Upper lobe of left lung (tissue), 6 donors: ENCODE measurements around the gene PLEKHG4B. TPM values are rescaled to one million over a fixed set of nuclear protein-coding genes. Genes with fewer than 3 reads are reported as not detected.
A peak's percentile ranks its signal among the peaks of the same experiment; 100 is the strongest.
"Not testable (repeated sequence)": the region's sequence is repeated elsewhere in the genome, so short reads cannot be mapped to it uniquely, and the experiment has no call there.

Experiments used
- ATAC-seq, 2 donors: fragments of 200-7000 bp; cut with Tn5 transposase; one replicate each; pipeline ENCODE4 v1.9.1; 2022; ENCODE audit warnings: mild to moderate bottlenecking in 2 of 2, moderate library complexity in 2 of 2; ENCODE audit not compliant: low FRiP score in 2 of 2
- DNase-seq, 2 donors: peaks; one replicate each; pipeline ENCODE4 v3.0.0-alpha.2; 2019 to 2020
- H3K27ac ChIP-seq, 4 donors: fragments of 200-600 bp; sonication (generic); one replicate each; pipeline ENCODE4 v1.5.1; 2016 to 2019
- H3K27me3 ChIP-seq, 4 donors: fragments of 200-600 bp; sonication (generic); one replicate each; pipeline ENCODE4 v1.5.1; 2017 to 2019
- H3K36me3 ChIP-seq, 4 donors: fragments of 200-600 bp; sonication (generic); one replicate each; pipeline ENCODE4 v1.5.1; 2016 to 2019
- H3K4me1 ChIP-seq, 4 donors: fragments of 200-600 bp; sonication (generic); one replicate each; pipeline ENCODE4 v1.5.1; 2018 to 2019
- H3K4me3 ChIP-seq, 4 donors: fragments of 200-600 bp; sonication (generic); one replicate each; pipeline ENCODE4 v1.5.1; 2017 to 2019; ENCODE audit warnings: mild to moderate bottlenecking in 2 of 4, moderate library complexity in 1 of 4
- H3K9me3 ChIP-seq, 4 donors: fragments of 200-600 bp; sonication (generic); one replicate each; pipeline ENCODE4 v1.5.1; 2018 to 2019
- EP300 ChIP-seq, 4 donors: sonication (generic); formaldehyde crosslinking; IDR thresholded peaks; one replicate each; pipeline ENCODE4 v1.5.1; 2017; ENCODE audit warnings: antibody characterized with exemption in 4 of 4, control low read depth in 2 of 4
- POLR2A ChIP-seq, 4 donors: fragments of 450-650 bp; IDR thresholded peaks; one replicate each; pipeline ENCODE4 v1.5.1; 2016 to 2017; ENCODE audit warnings: antibody characterized with exemption in 4 of 4, mild to moderate bottlenecking in 2 of 4
- POLR2AphosphoS5 ChIP-seq, 2 donors: sonication (generic); formaldehyde crosslinking; IDR thresholded peaks; one replicate each; pipeline ENCODE4 v1.5.1; 2017; ENCODE audit warnings: antibody characterized with exemption in 2 of 2
- WGBS, 2 donors: methylation state at CpG; one replicate each; pipeline ENCODE4 v1.1.5; 2017 to 2018; 5-methylcytosine and 5-hydroxymethylcytosine counted together
- total RNA-seq, 6 donors: library from RNA; depleted of rRNA in 4 of 6; stranded (reverse); fragments of >200 nt in 4 of 6; gene quantifications; one replicate each; pipeline versions ENCODE4 v1.1.0 to v1.2.1, GENCODE V29; 2016 to 2021
- TF ChIP-seq, protein P1 (sequence below), 6 experiments: fragments of 450-650 bp in 4 of 6; fragments of 200-600 bp in 2 of 6; sonication (generic) in 2 of 6; IDR thresholded peaks; one replicate each; pipeline ENCODE4 v1.5.1; 2016 to 2019; ENCODE audit warnings: antibody characterized with exemption in 6 of 6
- donor health status: DM: no; HTN: no; CAD: no; lungs with moderate emphysema.
- donor health status: DM: no; HTN: yes; CAD: no; lungs with severe emphysema.

PLEKHG4B gene
- total RNA-seq, 6 donors from 2014 or later, result 0.40 to 5.9 (median 2.9) TPM

DNA sequence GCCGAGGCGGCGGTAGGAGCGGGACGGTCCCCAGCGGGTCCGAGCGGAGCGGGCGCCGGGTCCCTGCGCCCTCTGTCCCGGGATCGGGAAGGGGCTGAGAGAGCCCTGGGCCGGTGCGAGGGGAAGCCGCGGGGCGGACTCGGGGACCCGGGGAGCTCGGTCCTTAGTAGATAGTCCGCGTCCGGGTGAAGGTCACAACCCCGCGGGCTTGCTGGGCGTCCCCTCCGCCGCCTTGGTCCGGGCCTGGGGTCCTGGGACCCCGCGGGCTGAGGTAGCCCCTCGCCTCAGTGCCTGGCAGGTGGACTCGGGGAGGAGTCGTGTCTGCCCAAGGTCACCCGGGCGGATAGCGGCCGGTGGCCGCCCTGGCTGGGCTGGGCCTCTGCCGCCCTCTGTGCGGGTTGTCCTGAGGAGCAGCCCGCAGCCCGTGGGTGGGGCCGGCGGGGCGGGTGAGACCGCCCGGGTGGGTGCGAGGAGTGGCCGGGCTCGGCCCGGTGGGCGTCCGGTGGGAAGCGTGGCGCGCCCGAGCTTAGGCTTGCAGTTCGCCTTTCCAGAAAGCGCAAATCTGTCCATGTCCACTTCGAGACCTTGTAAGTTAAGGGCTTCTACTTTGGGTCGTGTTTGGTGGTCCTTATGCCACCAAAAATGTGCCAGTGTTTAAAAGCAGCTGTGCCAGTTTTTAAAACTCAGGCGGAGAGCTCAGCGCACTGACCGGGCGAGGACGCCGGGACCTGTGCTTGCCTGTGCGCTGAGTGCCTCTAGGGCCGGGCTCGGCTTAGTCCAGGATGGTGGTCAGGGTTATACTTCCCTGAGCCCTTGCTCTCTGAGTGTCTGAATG is 126.7 kb downstream of the PLEKHG4B start:
- H3K9me3 ChIP-seq, result no peaks in the 10 kb centered on the region
- H3K4me1 ChIP-seq, result peaks cover 12 to 43% (median 27%) of the 10 kb centered on the region in 4 donors
- peak overlapping the region; percentile 84 to 99 (median 93) for H3K4me3 ChIP-seq
- 0 to 1% methylated on average over 22 to 36 of the region's 73 CpGs for WGBS, 2 donors
- peaks cover 0 to 4% (median under 1%) of the 10 kb centered on the region in 4 donors for H3K36me3 ChIP-seq
- H3K27me3 ChIP-seq, result no peaks in the 10 kb centered on the region
- ATAC-seq, result peak; percentile 75 to 80
- H3K27ac ChIP-seq, result peak overlapping the region; percentile 92 to 97 (median 94)
- TF ChIP-seq POLR2AphosphoS5 (IDR thresholded peaks at IDR 0.05) (no peak), EP300 (IDR thresholded peaks at IDR 0.05) (no peak), POLR2A (IDR thresholded peaks at IDR 0.05) (no peak)
- TF ChIP-seq, protein P1, sequence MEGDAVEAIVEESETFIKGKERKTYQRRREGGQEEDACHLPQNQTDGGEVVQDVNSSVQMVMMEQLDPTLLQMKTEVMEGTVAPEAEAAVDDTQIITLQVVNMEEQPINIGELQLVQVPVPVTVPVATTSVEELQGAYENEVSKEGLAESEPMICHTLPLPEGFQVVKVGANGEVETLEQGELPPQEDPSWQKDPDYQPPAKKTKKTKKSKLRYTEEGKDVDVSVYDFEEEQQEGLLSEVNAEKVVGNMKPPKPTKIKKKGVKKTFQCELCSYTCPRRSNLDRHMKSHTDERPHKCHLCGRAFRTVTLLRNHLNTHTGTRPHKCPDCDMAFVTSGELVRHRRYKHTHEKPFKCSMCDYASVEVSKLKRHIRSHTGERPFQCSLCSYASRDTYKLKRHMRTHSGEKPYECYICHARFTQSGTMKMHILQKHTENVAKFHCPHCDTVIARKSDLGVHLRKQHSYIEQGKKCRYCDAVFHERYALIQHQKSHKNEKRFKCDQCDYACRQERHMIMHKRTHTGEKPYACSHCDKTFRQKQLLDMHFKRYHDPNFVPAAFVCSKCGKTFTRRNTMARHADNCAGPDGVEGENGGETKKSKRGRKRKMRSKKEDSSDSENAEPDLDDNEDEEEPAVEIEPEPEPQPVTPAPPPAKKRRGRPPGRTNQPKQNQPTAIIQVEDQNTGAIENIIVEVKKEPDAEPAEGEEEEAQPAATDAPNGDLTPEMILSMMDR (IDR thresholded peaks at IDR 0.05), result no peak
- peak; percentile 59 to 91 for DNase-seq

DNA sequence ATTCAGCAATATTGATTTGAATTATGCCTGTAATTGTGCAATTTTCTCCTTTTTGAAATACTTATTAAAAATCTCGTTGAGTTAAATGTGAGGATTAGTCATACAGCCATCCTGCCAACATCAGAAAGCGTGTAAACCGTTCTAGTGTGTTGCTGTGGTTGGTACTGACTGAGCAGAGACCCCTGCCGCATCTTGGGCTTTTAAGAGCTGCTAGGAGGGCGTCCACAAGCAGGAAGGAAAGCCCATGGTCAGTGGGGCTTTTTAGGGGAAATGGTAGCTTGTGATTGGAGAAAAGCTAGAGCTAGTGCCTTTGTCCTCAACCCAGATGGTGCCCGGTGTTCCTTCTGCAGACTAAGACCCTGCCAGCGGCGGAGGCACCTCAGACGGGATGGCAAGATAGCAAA is 127.5 kb downstream of the PLEKHG4B start:
- Histone ChIP-seq H3K4me3 (peak overlapping the region; percentile 84 to 99 (median 93)), H3K36me3 (peaks cover 0 to 8% (median 6%) of the 10 kb centered on the region in 4 donors), H3K27ac (peak overlapping the region; percentile 92 to 97 (median 94)), H3K27me3 (no peaks in the 10 kb centered on the region), H3K9me3 (no peaks in the 10 kb centered on the region), H3K4me1 (peaks cover 12 to 43% (median 27%) of the 10 kb centered on the region in 4 donors)
- ATAC-seq, result no peak
- 17 to 21% methylated on average over 9 of the region's 9 CpGs for WGBS, 2 donors
- DNase-seq, result no peak
- TF ChIP-seq POLR2AphosphoS5 (IDR thresholded peaks at IDR 0.05), result no peak
- no peak for TF ChIP-seq EP300 (IDR thresholded peaks at IDR 0.05)
- TF ChIP-seq, protein P1 (IDR thresholded peaks at IDR 0.05), result no peak
- TF ChIP-seq POLR2A (IDR thresholded peaks at IDR 0.05), result no peak

DNA sequence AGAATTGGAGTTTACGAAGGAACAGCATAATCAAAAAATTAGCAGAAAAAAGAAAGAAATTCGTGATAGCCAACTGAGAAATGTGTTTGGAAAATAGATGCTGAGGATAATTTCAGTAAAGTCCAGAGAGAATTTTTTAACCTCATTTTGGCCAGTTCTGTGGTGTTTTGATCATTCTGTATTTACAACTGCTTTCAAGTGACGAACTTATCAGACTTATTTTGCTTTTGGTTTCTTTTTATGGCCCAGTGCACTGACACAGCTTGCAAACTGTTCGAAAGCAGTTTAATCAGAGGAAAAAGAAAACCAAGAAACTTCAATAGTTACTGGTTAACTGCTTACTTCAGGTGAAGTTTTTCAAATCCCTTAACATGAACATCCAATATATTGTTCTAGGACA is 128.0 kb downstream of the PLEKHG4B start:
- TF ChIP-seq POLR2AphosphoS5 (IDR thresholded peaks at IDR 0.05) (no peak), POLR2A (IDR thresholded peaks at IDR 0.05) (no peak), EP300 (IDR thresholded peaks at IDR 0.05) (no peak)
- TF ChIP-seq, protein P1 (IDR thresholded peaks at IDR 0.05), result no peak
- Histone ChIP-seq H3K4me3 (peak overlapping the region in 3 of 4 donors; percentile 84 to 99 (median 98)), H3K9me3 (no peaks in the 10 kb centered on the region), H3K36me3 (peaks cover under 1 to 13% (median 11%) of the 10 kb centered on the region in 4 donors), H3K27me3 (no peaks in the 10 kb centered on the region), H3K4me1 (peaks cover 12 to 43% (median 27%) of the 10 kb centered on the region in 4 donors), H3K27ac (peak overlapping the region; percentile 26 to 97 (median 93))
- 16 to 25% methylated on average over 4 of the region's 4 CpGs for WGBS, 2 donors
- DNase-seq (no peak), ATAC-seq (no peak)

DNA sequence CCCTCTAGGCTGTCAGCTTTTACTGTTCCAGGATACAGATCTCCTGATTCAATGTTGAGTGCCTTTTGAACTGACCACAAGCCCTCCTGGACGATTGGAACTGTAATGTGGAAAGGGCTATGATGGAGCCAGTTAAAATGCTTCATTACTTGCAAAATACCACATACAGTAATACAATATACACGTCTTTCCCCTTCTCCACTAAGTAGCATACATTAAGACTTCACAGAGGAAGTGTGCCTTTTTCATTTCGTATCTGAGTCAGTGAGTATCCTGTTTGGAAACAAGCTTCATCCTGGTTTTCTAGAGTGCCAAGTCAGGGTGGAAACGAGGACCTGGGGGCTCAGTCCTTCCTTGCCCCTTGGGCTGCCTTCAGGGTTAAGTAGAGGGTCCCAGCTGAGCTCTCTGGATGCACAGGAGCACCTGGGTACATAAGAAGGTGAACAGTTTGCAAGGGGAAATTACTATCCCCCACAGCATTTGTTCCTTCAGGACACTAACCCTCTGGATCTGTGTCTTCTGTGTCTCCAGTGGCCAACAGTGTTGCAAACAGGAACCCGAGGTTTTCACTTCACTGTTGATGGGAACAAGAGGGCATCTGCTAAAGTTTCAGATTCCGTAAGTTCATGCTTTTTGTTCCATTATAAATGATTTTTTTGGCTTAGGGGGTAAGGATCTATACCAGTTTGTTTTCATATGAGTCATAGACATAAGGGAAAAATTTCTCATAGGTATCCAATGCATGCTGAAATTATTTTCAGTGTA is 131.2 kb downstream of the PLEKHG4B start:
- H3K27me3 ChIP-seq, DNase-seq, H3K4me3 ChIP-seq, ATAC-seq, H3K9me3 ChIP-seq: not testable (repeated sequence)
- WGBS, 2 donors, result 39 to 46% methylated on average over 6 of the region's 6 CpGs
- Histone ChIP-seq H3K27ac (peak overlapping the region in 2 of 4 donors; percentile 1 to 37), H3K4me1 (peaks cover 12 to 38% (median 24%) of the 10 kb centered on the region in 4 donors), H3K36me3 (peaks cover 22 to 45% (median 41%) of the 10 kb centered on the region in 4 donors)

DNA sequence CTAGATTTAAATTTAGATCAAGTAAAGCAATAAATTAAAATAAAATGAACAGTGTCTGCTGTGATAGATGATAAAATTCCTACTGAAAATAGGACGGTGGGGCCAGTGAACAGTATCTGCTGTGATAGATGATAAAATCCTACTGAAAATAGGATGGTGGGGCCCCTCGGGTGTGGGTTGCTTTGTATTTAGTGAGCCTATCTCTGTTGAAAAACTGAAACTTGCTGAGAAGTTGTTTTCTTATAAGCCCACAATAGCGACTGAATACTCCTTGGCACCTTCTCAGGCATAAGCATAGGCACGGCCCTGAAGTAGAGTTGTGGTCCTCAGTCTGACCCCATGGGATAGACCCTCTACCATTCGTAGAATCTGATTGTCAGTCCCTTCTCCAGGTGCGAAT is 131.8 kb downstream of the PLEKHG4B start:
- Histone ChIP-seq H3K27ac (no peak overlapping the region), H3K4me3 (no peak overlapping the region), H3K36me3 (peaks cover 29 to 51% (median 48%) of the 10 kb centered on the region in 4 donors), H3K9me3 (no peaks in the 10 kb centered on the region), H3K27me3 (no peaks in the 10 kb centered on the region), H3K4me1 (peaks cover 12 to 38% (median 24%) of the 10 kb centered on the region in 4 donors)
- WGBS, 2 donors, result 81 to 89% methylated on average over 6 of the region's 6 CpGs
- ATAC-seq, result no peak
- TF ChIP-seq, protein P1 (IDR thresholded peaks at IDR 0.05), result no peak
- no peak for TF ChIP-seq POLR2A (IDR thresholded peaks at IDR 0.05)
- no peak for TF ChIP-seq EP300 (IDR thresholded peaks at IDR 0.05)
- no peak for TF ChIP-seq POLR2AphosphoS5 (IDR thresholded peaks at IDR 0.05)
- no peak for DNase-seq
